Measurements from ENCODE around the gene FBXL7.

The FBXL7 gene

DNA sequence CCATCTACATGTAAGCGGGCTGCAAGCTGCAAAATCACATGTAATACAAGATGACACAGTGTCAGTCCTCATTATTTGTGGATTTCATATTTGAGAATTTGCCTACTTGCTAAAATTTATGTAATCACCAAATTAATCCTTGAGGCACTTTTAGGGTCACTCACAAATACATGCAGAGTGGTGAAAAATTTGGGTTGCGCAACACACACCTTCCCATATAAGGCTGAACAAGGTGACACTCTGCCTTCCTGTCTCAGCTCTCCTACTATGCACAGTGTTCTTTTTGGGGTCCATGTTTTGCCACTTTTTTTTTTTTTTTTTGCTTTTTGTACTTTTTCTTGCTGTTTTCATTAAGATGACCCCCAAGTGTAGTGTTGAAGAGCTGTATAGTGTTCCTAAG is 111.0 kb downstream of the FBXL7 start:
- no peaks in the 10 kb centered on the region for H3K27me3 ChIP-seq (ENCODE audit: insufficient read depth, low read length)

DNA sequence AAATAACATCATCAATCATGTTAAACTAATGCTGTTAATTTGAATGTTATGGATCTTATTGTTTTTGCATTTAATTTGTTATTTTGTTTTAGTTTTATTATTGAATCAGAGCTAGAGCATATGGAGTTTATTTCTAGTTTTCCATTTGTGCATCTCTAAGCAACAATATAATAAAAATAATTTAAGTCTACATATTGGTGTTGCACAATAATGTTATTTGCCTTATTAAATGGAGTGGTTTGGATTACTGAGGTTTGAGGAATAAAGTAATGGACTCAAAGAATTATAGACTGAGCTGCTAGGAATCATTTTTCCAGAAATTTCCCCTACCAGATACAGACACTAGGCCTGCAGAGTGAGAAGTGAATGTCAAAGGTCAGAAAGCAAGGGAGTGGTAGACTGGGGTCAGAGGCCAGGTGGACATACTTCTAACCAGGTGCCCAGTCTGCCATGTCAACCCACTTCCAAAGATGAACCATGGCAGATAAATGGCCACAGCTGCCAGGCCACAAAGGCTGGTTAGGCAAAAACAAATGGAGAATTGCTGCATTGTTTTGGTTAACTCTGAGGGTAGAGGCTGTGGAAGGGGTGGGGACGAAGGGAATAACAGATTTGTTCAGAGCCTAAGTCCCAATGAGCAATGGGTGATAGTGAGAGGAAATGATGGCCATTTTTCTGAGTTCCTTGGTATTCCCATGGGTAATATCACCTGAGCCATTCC is 113.1 kb downstream of the FBXL7 start:
- no peak overlapping the region for H3K4me3 ChIP-seq (ENCODE audit: low read depth, low read length, poor library complexity, severe bottlenecking)
- no peak overlapping the region for H3K9ac ChIP-seq (ENCODE audit: low read length)
- H3K36me3 ChIP-seq (ENCODE audit: insufficient read depth, low read length) = no peaks in the 10 kb centered on the region
- H3K27me3 ChIP-seq (ENCODE audit: insufficient read depth, low read length) = no peaks in the 10 kb centered on the region
- no peak overlapping the region for H3K4me2 ChIP-seq (ENCODE audit: low read length)
- H3K27ac ChIP-seq (ENCODE audit: low read depth, low read length, poor library complexity, severe bottlenecking) = no peak overlapping the region
- H3K9me2 ChIP-seq (ENCODE audit: low read depth, low read length) = no peaks in the 10 kb centered on the region
- no peak overlapping the region for H2AFZ ChIP-seq (ENCODE audit: low read length)
- no peaks in the 10 kb centered on the region for H4K20me1 ChIP-seq (ENCODE audit: insufficient read depth, low read length)
- no peaks in the 10 kb centered on the region for H3K79me2 ChIP-seq (ENCODE audit: insufficient read depth, low read length)
- no peaks in the 10 kb centered on the region for H3F3A ChIP-seq (ENCODE audit: insufficient read depth, low read length)
- no peaks in the 10 kb centered on the region for H3K9me3 ChIP-seq (ENCODE audit: low read length)
- H3K4me1 ChIP-seq (ENCODE audit: insufficient read depth, low read length, severe bottlenecking) = no peaks in the 10 kb centered on the region
- TF ChIP-seq, protein P1, sequence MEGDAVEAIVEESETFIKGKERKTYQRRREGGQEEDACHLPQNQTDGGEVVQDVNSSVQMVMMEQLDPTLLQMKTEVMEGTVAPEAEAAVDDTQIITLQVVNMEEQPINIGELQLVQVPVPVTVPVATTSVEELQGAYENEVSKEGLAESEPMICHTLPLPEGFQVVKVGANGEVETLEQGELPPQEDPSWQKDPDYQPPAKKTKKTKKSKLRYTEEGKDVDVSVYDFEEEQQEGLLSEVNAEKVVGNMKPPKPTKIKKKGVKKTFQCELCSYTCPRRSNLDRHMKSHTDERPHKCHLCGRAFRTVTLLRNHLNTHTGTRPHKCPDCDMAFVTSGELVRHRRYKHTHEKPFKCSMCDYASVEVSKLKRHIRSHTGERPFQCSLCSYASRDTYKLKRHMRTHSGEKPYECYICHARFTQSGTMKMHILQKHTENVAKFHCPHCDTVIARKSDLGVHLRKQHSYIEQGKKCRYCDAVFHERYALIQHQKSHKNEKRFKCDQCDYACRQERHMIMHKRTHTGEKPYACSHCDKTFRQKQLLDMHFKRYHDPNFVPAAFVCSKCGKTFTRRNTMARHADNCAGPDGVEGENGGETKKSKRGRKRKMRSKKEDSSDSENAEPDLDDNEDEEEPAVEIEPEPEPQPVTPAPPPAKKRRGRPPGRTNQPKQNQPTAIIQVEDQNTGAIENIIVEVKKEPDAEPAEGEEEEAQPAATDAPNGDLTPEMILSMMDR (IDR thresholded peaks at IDR 0.05; ENCODE audit: low read length) = no peak
- no peak for TF ChIP-seq EZH2 (IDR thresholded peaks at IDR 0.05; ENCODE audit: borderline replicate concordance, low read length)

More for the DNA sequence above, 111.0 kb downstream of the FBXL7 start:
- Histone ChIP-seq H3K9me2 (ENCODE audit: low read depth, low read length) (no peaks in the 10 kb centered on the region), H3F3A (ENCODE audit: insufficient read depth, low read length) (no peaks in the 10 kb centered on the region), H3K27ac (ENCODE audit: low read depth, low read length, poor library complexity, severe bottlenecking) (no peak overlapping the region), H2AFZ (ENCODE audit: low read length) (no peak overlapping the region), H3K36me3 (ENCODE audit: insufficient read depth, low read length) (no peaks in the 10 kb centered on the region), H3K79me2 (ENCODE audit: insufficient read depth, low read length) (no peaks in the 10 kb centered on the region), H3K4me3 (ENCODE audit: low read depth, low read length, poor library complexity, severe bottlenecking) (no peak overlapping the region), H3K9me3 (ENCODE audit: low read length) (no peaks in the 10 kb centered on the region), H4K20me1 (ENCODE audit: insufficient read depth, low read length) (no peaks in the 10 kb centered on the region), H3K4me2 (ENCODE audit: low read length) (no peak overlapping the region), H3K9ac (ENCODE audit: low read length) (no peak overlapping the region), H3K4me1 (ENCODE audit: insufficient read depth, low read length, severe bottlenecking) (no peaks in the 10 kb centered on the region)
- no peak for TF ChIP-seq EZH2 (IDR thresholded peaks at IDR 0.05; ENCODE audit: borderline replicate concordance, low read length)
- TF ChIP-seq, protein P1 (IDR thresholded peaks at IDR 0.05; ENCODE audit: low read length) = no peak

DNA sequence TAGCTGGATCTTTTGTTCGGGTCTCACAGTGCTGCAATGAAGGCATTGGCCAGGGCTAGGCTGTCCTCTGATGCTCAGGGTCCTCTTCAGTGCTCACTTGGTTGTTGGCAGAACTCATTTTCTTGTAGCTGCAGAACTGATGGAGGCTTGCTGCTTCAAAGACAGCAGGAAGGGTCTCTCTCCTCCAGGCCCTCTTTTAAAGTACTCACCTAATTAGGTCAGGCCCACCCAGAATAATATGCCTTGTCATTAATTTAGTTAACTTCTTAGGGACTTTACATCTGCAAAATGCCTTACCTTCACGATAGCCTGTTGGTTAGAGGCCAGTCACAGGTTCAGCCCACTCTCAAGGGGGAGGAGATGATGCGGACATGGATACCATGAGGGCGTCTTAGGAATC is 114.7 kb downstream of the FBXL7 start:
- Histone ChIP-seq H3K9me3 (ENCODE audit: low read length) (no peaks in the 10 kb centered on the region), H3K79me2 (ENCODE audit: insufficient read depth, low read length) (no peaks in the 10 kb centered on the region), H3K4me1 (ENCODE audit: insufficient read depth, low read length, severe bottlenecking) (no peaks in the 10 kb centered on the region), H3K27me3 (ENCODE audit: insufficient read depth, low read length) (no peaks in the 10 kb centered on the region), H2AFZ (ENCODE audit: low read length) (no peak overlapping the region), H3K36me3 (ENCODE audit: insufficient read depth, low read length) (no peaks in the 10 kb centered on the region), H3F3A (ENCODE audit: insufficient read depth, low read length) (no peaks in the 10 kb centered on the region), H4K20me1 (ENCODE audit: insufficient read depth, low read length) (no peaks in the 10 kb centered on the region), H3K4me2 (ENCODE audit: low read length) (no peak overlapping the region), H3K9me2 (ENCODE audit: low read depth, low read length) (no peaks in the 10 kb centered on the region), H3K9ac (ENCODE audit: low read length) (no peak overlapping the region), H3K4me3 (ENCODE audit: low read depth, low read length, poor library complexity, severe bottlenecking) (no peak overlapping the region), H3K27ac (ENCODE audit: low read depth, low read length, poor library complexity, severe bottlenecking) (no peak overlapping the region)
- TF ChIP-seq, protein P1 (IDR thresholded peaks at IDR 0.05; ENCODE audit: low read length) = no peak
- no peak for TF ChIP-seq EZH2 (IDR thresholded peaks at IDR 0.05; ENCODE audit: borderline replicate concordance, low read length)
